ENCODE results near the gene RAB6B. TPM values are rescaled to one million over a fixed set of nuclear protein-coding genes. Genes with fewer than 3 reads are reported as not detected.

Gene RAB6B
- total and polyA plus RNA-seq, 2 experiments from 2014 or later, result 1.2 to 3.9 TPM

DNA sequence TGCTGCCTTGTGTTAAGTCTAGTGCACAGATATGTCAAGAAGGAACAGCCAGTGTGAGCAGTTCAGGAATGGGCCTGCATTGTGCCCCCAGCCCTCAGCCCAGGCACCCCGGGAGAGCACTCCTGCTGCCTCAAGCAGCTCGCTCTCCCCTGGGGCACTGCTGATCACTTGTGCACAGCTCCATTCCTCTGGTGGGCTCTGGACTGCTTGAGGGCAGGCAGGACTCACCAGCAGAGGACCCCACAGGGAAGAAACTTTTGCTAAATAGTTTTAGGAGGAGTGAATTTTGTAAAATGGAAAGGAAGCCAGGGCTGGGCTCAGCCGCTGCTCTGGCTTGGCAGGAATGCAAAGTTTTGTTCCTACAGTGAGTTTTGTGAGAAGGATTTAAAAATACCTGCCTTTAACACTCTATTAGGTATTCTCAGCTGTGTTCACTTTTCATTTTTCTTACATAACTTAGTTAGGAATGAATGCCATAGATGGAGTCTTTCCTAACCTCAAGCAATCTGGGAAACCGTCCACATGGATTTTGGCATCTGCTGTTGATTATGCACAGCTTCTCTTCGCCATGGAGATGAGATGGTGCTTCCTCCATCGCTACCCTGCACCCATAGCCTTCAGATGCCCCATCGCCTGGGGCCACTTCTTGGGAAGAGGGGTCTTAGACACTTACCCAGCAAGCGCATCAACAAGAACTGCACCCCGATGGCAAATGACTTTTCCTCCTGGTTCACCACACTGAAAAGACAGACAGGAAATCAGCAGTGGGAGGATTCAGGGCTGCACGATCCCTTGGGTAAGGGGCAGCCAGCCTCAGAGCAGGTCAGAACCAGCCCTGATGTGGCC, 42.3 kb upstream of the RAB6B start (continued):
- TF ChIP-seq, protein P1, sequence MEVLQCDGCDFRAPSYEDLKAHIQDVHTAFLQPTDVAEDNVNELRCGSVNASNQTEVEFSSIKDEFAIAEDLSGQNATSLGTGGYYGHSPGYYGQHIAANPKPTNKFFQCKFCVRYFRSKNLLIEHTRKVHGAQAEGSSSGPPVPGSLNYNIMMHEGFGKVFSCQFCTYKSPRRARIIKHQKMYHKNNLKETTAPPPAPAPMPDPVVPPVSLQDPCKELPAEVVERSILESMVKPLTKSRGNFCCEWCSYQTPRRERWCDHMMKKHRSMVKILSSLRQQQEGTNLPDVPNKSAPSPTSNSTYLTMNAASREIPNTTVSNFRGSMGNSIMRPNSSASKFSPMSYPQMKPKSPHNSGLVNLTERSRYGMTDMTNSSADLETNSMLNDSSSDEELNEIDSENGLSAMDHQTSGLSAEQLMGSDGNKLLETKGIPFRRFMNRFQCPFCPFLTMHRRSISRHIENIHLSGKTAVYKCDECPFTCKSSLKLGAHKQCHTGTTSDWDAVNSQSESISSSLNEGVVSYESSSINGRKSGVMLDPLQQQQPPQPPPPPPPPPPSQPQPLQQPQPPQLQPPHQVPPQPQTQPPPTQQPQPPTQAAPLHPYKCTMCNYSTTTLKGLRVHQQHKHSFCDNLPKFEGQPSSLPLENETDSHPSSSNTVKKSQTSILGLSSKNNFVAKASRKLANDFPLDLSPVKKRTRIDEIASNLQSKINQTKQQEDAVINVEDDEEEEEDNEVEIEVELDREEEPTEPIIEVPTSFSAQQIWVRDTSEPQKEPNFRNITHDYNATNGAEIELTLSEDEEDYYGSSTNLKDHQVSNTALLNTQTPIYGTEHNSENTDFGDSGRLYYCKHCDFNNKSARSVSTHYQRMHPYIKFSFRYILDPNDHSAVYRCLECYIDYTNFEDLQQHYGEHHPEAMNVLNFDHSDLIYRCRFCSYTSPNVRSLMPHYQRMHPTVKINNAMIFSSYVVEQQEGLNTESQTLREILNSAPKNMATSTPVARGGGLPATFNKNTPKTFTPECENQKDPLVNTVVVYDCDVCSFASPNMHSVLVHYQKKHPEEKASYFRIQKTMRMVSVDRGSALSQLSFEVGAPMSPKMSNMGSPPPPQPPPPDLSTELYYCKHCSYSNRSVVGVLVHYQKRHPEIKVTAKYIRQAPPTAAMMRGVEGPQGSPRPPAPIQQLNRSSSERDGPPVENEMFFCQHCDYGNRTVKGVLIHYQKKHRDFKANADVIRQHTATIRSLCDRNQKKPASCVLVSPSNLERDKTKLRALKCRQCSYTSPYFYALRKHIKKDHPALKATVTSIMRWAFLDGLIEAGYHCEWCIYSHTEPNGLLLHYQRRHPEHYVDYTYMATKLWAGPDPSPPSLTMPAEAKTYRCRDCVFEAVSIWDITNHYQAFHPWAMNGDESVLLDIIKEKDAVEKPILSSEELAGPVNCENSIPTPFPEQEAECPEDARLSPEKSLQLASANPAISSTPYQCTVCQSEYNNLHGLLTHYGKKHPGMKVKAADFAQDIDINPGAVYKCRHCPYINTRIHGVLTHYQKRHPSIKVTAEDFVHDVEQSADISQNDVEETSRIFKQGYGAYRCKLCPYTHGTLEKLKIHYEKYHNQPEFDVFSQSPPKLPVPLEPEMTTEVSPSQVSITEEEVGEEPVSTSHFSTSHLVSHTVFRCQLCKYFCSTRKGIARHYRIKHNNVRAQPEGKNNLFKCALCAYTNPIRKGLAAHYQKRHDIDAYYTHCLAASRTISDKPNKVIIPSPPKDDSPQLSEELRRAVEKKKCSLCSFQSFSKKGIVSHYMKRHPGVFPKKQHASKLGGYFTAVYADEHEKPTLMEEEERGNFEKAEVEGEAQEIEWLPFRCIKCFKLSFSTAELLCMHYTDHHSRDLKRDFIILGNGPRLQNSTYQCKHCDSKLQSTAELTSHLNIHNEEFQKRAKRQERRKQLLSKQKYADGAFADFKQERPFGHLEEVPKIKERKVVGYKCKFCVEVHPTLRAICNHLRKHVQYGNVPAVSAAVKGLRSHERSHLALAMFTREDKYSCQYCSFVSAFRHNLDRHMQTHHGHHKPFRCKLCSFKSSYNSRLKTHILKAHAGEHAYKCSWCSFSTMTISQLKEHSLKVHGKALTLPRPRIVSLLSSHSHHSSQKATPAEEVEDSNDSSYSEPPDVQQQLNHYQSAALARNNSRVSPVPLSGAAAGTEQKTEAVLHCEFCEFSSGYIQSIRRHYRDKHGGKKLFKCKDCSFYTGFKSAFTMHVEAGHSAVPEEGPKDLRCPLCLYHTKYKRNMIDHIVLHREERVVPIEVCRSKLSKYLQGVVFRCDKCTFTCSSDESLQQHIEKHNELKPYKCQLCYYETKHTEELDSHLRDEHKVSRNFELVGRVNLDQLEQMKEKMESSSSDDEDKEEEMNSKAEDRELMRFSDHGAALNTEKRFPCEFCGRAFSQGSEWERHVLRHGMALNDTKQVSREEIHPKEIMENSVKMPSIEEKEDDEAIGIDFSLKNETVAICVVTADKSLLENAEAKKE (CRISPR knock-in tag; IDR thresholded peaks at IDR 0.05), result no peak
- TF ChIP-seq EZH2 (IDR thresholded peaks at IDR 0.05; ENCODE audit: low read depth, unreplicated experiment), result no peak
- TF ChIP-seq STAT1 (IDR thresholded peaks at IDR 0.05; ENCODE audit: unreplicated experiment), result no peak
- no peak for TF ChIP-seq ZNF114 (CRISPR knock-in tag; IDR thresholded peaks at IDR 0.05)
- no peak for TF ChIP-seq CREB1 (CRISPR knock-in tag; IDR thresholded peaks at IDR 0.05; ENCODE audit: low read depth)
- TF ChIP-seq EZH2phosphoT487 (IDR thresholded peaks at IDR 0.05; ENCODE audit: unreplicated experiment), result no peak
- TF ChIP-seq, protein P2, sequence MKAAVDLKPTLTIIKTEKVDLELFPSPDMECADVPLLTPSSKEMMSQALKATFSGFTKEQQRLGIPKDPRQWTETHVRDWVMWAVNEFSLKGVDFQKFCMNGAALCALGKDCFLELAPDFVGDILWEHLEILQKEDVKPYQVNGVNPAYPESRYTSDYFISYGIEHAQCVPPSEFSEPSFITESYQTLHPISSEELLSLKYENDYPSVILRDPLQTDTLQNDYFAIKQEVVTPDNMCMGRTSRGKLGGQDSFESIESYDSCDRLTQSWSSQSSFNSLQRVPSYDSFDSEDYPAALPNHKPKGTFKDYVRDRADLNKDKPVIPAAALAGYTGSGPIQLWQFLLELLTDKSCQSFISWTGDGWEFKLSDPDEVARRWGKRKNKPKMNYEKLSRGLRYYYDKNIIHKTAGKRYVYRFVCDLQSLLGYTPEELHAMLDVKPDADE (IDR thresholded peaks at IDR 0.05), result no peak
